Measurements from ENCODE around the gene CRX. TPM values are rescaled to one million over a fixed set of nuclear protein-coding genes. Genes with fewer than 3 reads are reported as not detected.
"Not testable (repeated sequence)": the region's sequence is repeated elsewhere in the genome, so short reads cannot be mapped to it uniquely, and the experiment has no call there.

The CRX gene
- not detected in 2 replicates for total RNA-seq (2014; rRNA removed; shearing (Covaris generic))

DNA sequence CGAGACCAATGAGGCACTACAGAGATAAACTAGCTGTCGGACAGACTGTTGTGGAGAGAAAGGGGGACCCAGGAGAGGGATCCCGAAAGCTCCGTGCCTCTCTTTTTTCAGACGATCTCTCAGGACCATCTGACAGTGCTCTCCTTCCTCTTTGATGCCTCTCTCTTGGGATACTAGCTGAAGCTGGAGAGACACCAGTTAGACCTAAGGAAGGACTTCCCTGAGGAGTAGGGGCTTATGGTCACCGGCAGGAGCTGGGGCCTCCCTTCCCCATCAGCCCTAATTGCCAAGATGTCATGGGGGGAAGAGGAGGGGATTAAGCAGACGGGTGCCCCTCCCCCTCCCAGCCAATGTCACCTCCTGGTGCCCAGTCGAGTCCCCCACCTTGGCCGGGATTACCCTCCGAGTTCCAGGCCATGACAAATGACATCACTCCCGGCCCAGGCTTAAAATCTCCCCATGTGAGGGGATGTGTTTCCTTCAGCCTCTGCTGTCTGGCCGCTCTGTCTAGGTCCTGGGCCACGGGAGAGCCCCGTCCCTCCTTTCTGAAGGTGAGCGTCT is at the start of gene CRX:
CRX (plus strand) TSS at position 478 of the 561 bp plus-strand sequence. CDS start 12,507 bp downstream, outside the sequence.
- no peaks in the 10 kb centered on the region for H3K9me3 ChIP-seq (replicated peaks)
- no peak within 1 kb of the TSS for H3K27ac ChIP-seq
- no peaks in the 10 kb centered on the region for H3K4me1 ChIP-seq (replicated peaks)
- no peak for DNase-seq (ENCODE audit: low read depth in 1 of 2, low spot score in 2 of 2)
- no peak within 1 kb of the TSS for H3K4me3 ChIP-seq
- H3K36me3 ChIP-seq = no peaks in the 10 kb centered on the region
- peaks cover 24% of the 10 kb centered on the region for H3K27me3 ChIP-seq (replicated peaks)

DNA sequence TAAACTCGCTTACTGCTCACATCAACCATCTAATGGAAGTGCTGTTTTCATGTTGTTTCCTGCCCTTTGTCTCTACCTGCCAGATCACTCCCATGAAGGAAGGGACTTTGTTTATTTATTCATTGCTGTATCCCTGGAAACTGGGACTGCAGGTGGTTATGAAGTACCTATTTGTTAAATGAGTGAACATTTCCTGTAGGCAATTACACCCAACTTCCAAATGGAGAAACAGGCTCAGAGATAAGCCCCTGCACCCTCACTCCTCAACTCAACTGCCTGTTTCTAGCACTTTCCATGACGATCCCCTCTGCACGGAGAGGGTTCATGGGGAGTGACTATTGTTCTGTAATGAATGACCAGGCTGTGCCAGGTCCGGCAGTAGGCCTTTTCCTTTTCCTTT is 45.2 kb upstream of the CRX start:
- H3K27ac ChIP-seq = no peak overlapping the region
- H3K27me3 ChIP-seq (replicated peaks) = no peaks in the 10 kb centered on the region
- H3K36me3 ChIP-seq = peaks cover 23% of the 10 kb centered on the region
- no peaks in the 10 kb centered on the region for H3K9me3 ChIP-seq (replicated peaks)
- peaks cover 14% of the 10 kb centered on the region for H3K4me1 ChIP-seq (replicated peaks)
- DNase-seq (ENCODE audit: low read depth in 1 of 2, low spot score in 2 of 2) = no peak
- no peak overlapping the region for H3K4me3 ChIP-seq

DNA sequence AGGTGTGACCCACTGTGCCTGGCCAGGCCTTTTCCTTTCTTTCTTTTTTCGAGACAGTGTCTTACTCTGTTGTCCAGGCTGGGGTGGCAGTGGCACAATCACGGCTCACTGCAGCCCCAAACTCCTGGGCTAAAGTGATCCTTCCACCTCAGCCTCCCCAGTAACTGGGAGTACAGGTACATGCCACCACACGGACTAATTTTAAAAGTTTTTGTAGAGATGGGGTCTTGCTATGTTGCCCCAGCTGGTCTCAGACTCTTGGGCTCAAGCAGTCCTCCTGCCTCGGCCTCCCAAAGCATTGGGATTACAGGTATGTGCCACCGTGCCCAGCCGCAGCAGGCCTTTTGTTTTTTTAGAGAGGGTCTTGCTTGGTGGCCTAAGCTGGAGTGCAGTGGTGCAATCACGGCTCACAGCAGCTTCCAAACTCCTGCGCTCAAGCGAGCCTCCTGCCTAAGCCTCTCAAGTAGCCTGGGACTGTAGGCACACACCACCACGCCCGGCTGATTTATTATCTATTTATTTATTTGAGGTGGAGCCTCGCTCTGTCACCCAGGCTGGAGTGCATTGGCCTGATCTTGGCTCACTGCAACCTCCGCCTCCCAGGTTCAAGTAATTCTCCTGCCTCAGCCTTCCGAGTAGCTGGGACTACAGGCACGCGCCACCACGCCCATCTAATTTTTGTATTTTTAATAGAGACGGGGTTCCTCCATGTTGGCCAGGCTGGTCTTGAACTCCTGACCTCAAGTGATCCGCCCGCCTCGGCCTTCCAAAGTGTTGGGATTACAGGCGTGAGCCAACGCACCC is 44.3 kb upstream of the CRX start:
- peaks cover 14% of the 10 kb centered on the region for H3K4me1 ChIP-seq (replicated peaks)
- H3K4me3 ChIP-seq = peak overlapping the region; percentile 75
- not testable (repeated sequence) for DNase-seq (ENCODE audit: low read depth in 1 of 2, low spot score in 2 of 2); H3K27ac ChIP-seq; H3K27me3 ChIP-seq (replicated peaks); H3K9me3 ChIP-seq (replicated peaks)
- peaks cover 26% of the 10 kb centered on the region for H3K36me3 ChIP-seq

DNA sequence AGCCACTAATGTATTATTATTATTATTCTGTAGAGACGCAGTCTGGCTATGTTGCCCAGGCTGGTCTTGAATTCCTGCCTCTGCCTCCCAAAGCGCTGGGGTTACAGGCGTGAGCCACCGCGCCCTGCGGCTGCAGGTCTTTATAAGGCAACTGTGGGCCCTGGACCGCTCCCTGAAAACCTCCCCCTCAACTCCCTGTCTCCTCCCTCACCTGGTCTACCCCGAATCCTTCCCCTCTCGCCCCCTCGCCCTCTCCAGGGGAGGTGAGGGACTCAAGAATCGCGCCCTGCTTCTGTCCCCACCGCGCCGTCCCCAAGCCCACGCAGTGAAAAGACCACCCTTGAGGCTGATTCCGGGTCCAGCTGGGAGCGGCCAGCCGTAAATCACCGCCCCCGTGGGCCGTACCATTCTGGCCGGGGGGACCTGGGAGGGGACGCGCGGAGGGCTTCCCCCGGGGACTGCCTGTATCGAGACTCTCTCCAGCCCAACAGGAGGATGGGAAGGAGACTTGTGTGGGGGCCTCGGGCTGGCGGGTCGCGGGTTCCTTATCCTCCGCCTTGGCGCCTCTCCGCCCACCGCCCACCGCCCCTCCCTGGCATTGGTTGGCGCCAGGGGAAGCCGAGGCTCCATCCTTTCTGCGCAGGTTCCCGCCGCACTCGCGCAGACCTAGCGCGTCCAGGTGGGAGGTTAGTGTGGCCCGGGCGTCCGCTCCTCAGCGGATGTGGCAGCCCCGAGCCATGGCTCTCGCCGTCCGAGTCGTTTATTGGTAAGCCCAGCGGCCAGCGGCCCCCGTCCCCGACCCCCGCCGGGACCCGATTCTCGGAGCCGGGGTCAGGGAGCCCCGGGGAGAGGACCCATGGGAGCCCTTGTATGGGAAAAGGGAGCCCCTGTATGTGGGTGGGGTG is 43.4 kb upstream of the CRX start, which contains the start of gene SELENOW:
SELENOW (plus strand) TSS at position 655 of the 905 bp plus-strand sequence; CDS start at position 738, 83 bp downstream.
- no peaks in the 10 kb centered on the region for H3K9me3 ChIP-seq (replicated peaks)
- peak within 1 kb of the TSS; percentile 99 for H3K27ac ChIP-seq
- H3K36me3 ChIP-seq = peaks cover 34% of the 10 kb centered on the region
- H3K4me1 ChIP-seq (replicated peaks) = peaks cover 14% of the 10 kb centered on the region
- peak within 1 kb of the TSS; percentile 75 for H3K4me3 ChIP-seq
- peak; percentile 68 to 88 for DNase-seq (ENCODE audit: low read depth in 1 of 2, low spot score in 2 of 2)
- no peaks in the 10 kb centered on the region for H3K27me3 ChIP-seq (replicated peaks)

DNA sequence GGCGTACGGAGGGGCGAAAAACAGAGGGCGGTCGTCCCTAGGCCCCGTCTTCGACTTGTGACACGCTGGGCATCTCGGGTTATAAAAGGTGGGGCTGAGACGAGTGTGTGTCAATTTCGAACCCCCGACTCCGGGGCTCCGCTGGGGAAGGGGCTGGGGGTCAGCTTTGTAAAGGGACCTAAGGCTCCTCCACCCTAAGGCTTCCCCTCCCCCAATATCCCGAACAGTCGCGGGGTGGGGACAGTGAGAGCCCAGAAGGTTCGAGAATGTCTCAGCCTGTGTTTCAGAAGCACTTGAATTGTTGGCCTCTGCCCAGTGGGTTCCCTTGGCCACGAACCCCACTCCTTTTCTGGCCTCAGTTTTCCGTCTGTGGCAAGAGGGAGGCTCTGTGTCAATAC is 42.8 kb upstream of the CRX start:
- peak overlapping the region; percentile 75 for H3K4me3 ChIP-seq
- H3K27ac ChIP-seq = peak overlapping the region; percentile 99; the same call in 1 of the 2 replicates
- H3K36me3 ChIP-seq = peaks cover 39% of the 10 kb centered on the region
- DNase-seq (ENCODE audit: low read depth in 1 of 2, low spot score in 2 of 2) = no peak
- no peaks in the 10 kb centered on the region for H3K9me3 ChIP-seq (replicated peaks)
- H3K4me1 ChIP-seq (replicated peaks) = peaks cover 14% of the 10 kb centered on the region
- H3K27me3 ChIP-seq (replicated peaks) = no peaks in the 10 kb centered on the region

DNA sequence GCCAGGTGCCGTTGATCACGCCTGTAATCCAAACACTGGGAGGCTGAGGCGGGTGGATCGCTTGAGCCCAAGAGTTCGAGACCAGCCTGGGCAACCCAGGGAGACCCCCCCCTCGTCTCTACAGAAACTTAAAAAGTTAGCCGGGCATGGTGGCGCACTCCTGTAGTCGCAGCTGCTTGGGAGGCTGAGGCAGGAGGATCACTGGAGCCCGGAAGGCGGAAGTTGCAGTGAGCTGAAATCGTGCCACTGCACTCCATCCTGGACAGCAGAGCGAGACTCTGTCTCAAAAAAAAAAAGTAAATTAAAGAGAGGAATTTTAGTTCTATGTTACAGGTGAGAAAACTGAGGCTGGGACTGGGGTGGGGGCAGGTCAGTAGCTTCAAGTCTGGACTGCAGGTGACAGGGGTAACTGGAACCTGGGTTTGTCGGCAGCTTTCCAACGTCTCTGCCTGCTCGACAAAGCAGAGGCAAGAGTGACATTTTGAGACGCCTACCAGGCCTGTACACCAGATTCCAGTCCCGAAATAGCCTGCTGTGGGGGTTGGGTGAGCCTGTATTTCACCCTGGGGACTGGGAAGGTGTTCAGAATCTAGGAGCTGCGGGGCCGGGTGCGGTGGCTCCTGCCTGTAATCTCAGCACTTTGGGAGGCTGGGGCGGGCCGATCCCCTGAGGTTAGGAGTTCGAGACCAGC is 42.1 kb upstream of the CRX start:
- H3K36me3 ChIP-seq = peaks cover 47% of the 10 kb centered on the region
- H3K9me3 ChIP-seq (replicated peaks) = no peaks in the 10 kb centered on the region
- no peak for DNase-seq (ENCODE audit: low read depth in 1 of 2, low spot score in 2 of 2)
- H3K27me3 ChIP-seq (replicated peaks) = no peaks in the 10 kb centered on the region
- no peak overlapping the region for H3K27ac ChIP-seq
- peaks cover 14% of the 10 kb centered on the region for H3K4me1 ChIP-seq (replicated peaks)
- H3K4me3 ChIP-seq = peak overlapping the region; percentile 75

DNA sequence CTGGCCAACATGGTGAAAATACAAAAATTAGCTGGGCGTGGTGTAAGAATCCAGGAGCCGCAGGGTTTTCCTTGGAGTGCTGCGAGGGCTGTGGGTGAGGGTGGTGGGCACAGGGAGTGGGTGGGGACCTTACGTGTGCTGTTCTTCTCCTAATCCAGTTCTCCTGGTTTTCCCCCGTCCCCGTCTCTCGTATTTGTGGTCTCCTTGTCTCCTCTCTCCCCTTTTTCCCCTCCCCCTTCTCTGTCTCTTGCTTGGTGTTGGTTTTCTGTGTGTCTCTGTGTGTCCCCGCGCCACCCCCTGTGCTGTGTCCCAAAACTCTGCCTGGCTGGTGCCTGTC is 41.6 kb upstream of the CRX start:
- Histone ChIP-seq H3K4me1 (replicated peaks) (peaks cover 14% of the 10 kb centered on the region), H3K27ac (no peak overlapping the region), H3K27me3 (replicated peaks) (no peaks in the 10 kb centered on the region), H3K36me3 (peaks cover 50% of the 10 kb centered on the region), H3K9me3 (replicated peaks) (no peaks in the 10 kb centered on the region), H3K4me3 (no peak overlapping the region)
- DNase-seq (ENCODE audit: low read depth in 1 of 2, low spot score in 2 of 2) = no peak

DNA sequence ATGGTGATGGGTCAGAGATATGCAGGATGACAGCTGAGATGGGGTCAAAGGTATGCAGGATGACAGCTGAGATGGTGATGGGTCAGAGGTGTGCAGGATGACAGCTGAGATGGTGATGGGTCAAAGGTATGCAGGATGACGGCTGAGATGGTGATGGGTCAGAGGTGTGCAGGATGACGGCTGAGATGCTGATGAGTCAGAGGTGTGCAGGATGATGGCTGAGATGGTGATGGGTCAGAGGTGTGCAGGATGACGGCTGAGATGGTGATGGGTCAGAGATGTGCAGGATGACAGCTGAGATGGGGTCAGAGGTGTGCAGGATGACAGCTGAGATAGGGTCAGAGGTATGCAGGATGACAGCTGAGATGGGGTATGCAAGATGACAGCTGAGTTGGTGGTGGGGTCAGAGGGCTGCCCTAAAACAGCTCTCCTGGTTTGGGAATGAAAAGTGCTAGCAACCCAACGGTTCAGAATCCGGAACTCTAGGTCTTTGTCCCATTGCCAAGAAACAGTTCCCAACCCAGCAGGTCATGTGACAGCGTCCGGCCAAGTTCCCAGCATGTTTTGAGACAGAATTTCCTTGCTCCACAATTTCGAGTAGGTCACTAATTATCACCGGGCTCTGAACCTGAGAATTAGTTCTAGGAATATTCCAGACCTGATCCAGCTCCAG is 40.0 kb upstream of the CRX start:
- H3K4me1 ChIP-seq (replicated peaks) = peaks cover 14% of the 10 kb centered on the region
- H3K4me3 ChIP-seq = no peak overlapping the region
- no peaks in the 10 kb centered on the region for H3K27me3 ChIP-seq (replicated peaks)
- DNase-seq (ENCODE audit: low read depth in 1 of 2, low spot score in 2 of 2) = no peak
- H3K27ac ChIP-seq = no peak overlapping the region
- H3K36me3 ChIP-seq = peaks cover 62% of the 10 kb centered on the region
- H3K9me3 ChIP-seq (replicated peaks) = no peaks in the 10 kb centered on the region

DNA sequence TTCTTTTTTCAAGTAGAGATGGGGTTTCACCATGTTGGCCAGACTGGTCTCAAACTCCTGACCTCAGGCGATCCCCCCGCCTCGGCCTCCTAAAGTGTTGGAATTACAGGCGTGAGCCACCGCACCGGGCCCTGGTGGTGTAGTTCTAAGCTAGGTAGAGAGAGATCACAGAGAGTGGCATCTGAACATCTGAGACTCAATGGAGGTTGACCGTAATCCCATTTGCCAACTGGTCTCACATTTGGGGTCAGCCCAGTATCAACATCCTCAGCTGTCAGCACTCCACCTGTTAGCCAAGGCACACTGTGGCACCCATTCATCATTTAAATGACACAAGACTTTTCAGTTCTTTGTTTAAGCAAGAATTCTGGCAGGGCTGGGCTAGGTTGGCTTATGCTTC is 35.2 kb upstream of the CRX start:
- H3K4me3 ChIP-seq = no peak overlapping the region
- H3K36me3 ChIP-seq = peaks cover 46% of the 10 kb centered on the region
- H3K4me1 ChIP-seq (replicated peaks) = no peaks in the 10 kb centered on the region
- H3K9me3 ChIP-seq (replicated peaks) = no peaks in the 10 kb centered on the region
- no peak for DNase-seq (ENCODE audit: low read depth in 1 of 2, low spot score in 2 of 2)
- no peaks in the 10 kb centered on the region for H3K27me3 ChIP-seq (replicated peaks)
- no peak overlapping the region for H3K27ac ChIP-seq

DNA sequence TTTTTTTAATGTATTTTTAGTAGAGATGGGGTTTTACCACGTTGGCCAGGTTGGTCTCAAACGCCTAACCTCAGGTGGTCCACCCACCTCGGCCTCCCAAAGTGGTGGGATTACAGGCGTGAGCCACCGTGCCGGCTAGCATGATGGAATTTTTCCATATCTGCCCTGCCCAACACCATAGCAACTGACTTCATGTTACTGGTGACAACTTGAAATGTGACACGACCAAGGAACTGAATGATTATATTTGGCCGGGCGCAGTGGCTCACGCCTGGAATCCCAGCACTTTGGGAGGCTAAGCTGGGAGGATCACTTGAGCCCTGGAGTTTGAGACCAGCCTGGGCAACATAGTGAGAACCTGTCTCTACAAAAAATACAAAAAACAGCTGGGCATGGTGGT is 34.4 kb upstream of the CRX start:
- H3K27ac ChIP-seq; H3K27me3 ChIP-seq (replicated peaks): not testable (repeated sequence)

DNA sequence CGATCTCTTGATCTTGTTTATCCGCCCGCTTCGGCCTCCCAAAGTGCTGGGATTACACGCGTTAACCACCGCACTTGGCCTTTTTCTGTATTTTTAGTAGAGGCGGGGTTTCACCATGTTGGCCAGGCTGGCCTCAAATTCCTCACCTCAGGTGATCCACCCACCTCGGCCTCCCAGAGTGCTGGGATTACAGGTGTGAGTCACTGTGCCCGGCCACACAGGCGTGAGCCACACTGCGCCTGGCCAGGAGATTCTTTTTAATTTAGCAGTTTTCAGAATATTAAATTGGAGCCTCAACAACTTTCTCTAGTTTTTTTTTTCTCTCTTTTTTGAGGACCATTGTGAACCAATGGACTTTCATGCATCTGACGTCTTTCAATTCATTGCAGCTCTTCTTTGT is 31.9 kb upstream of the CRX start:
- H3K4me3 ChIP-seq; H3K27ac ChIP-seq; DNase-seq (ENCODE audit: low read depth in 1 of 2, low spot score in 2 of 2); H3K9me3 ChIP-seq (replicated peaks); H3K4me1 ChIP-seq (replicated peaks); H3K27me3 ChIP-seq (replicated peaks): not testable (repeated sequence)
- peaks cover 21% of the 10 kb centered on the region for H3K36me3 ChIP-seq

More for the DNA sequence above, 34.4 kb upstream of the CRX start:
- not testable (repeated sequence) for H3K4me1 ChIP-seq (replicated peaks); H3K4me3 ChIP-seq; DNase-seq (ENCODE audit: low read depth in 1 of 2, low spot score in 2 of 2); H3K9me3 ChIP-seq (replicated peaks)
- peaks cover 42% of the 10 kb centered on the region for H3K36me3 ChIP-seq

DNA sequence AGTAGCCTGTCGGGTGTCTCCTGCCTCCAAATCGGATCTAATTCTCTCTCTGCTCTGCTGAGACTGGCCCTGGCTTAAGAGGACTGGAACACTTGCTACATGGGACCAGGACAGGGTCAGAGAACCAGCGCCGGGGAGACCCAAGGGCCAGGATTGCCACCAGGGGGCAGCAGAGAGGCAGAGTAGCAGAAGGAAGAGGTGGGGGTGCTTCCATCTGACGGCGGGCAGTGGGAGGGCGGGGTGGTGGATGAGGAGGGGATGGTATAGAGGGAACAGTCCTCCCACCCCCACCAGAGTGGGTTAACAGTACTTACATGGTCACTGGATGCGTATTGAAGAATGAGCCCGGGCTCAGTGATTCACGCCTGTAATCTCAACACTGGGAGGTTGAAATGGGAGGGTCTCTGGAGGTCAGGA is 31.3 kb upstream of the CRX start:
- Histone ChIP-seq H3K9me3 (replicated peaks) (no peaks in the 10 kb centered on the region), H3K36me3 (peaks cover 16% of the 10 kb centered on the region), H3K4me1 (replicated peaks) (no peaks in the 10 kb centered on the region), H3K27ac (no peak overlapping the region), H3K4me3 (no peak overlapping the region), H3K27me3 (replicated peaks) (no peaks in the 10 kb centered on the region)
- DNase-seq (ENCODE audit: low read depth in 1 of 2, low spot score in 2 of 2) = peak; percentile 15 to 81

DNA sequence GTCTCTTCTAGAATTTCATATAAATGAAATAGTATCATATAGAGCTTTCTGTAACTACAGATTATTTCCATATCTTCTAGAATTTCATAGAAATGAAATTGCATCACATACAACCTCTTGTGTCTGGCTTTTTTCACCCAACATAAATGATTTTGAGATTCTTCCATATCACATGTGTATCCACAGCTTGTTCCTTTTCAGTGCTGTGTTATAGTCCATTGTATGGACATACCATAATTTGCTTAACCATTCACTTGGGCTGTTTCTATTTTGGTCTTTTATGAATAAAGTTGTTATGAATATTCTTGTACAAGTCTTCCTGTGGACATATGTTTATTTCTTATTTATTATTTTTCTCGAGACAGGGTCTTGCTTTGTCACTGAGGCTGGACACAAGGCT is 29.1 kb upstream of the CRX start:
- Histone ChIP-seq H3K36me3 (peaks cover 5% of the 10 kb centered on the region; the same call in 1 of the 2 replicates), H3K4me3 (no peak overlapping the region), H3K27me3 (replicated peaks) (no peaks in the 10 kb centered on the region), H3K4me1 (replicated peaks) (no peaks in the 10 kb centered on the region), H3K27ac (no peak overlapping the region), H3K9me3 (replicated peaks) (no peaks in the 10 kb centered on the region)
- DNase-seq (ENCODE audit: low read depth in 1 of 2, low spot score in 2 of 2) = no peak
